ENCODE data around the gene BANF2. TPM values are rescaled to one million over a fixed set of nuclear protein-coding genes. Genes with fewer than 3 reads are reported as not detected.
"Not testable (repeated sequence)": the region's sequence is repeated elsewhere in the genome, so short reads cannot be mapped to it uniquely, and the experiment has no call there.

Gene BANF2
- total RNA-seq, 2 donors from 2014 or later, result not detected

DNA sequence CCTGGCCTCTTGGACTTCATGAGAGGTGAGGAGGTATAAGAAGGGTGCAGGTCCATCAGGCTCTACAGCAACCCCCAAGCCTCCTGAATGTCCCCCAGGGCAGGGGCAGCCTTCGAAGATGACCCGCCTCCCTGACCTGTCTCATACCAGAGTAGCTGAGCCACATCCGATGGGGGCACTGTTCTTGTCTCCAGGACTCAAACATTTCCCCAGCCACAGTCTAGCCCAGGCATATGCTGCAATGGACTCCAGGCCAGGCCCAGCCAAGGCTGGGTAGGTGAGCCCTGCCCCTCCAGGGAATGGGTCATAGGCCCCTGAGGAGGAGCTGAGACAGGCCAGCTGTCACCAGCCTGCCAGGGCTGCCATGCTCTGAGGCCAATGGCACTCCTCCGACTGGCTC lies 65.3 kb downstream of the BANF2 start:
- Histone ChIP-seq H3K36me3 (no peaks in the 10 kb centered on the region), H3K4me3 (no peak overlapping the region)
- DNase-seq (ENCODE audit: low spot score), result no peak

GRCh38 chr20:17765584-17765983 lies 65.8 kb downstream of the BANF2 start:
- TF ChIP-seq CTCF (IDR thresholded peaks at IDR 0.05), result no peak
- no peaks in the 10 kb centered on the region for H3K4me1 ChIP-seq
- no peak for DNase-seq (ENCODE audit: low spot score)
- H3K9me3 ChIP-seq, result no peaks in the 10 kb centered on the region
- H3K27me3 ChIP-seq, result no peaks in the 10 kb centered on the region
- H3K4me3 ChIP-seq, result no peak overlapping the region
- no peak overlapping the region for H3K27ac ChIP-seq
- no peaks in the 10 kb centered on the region for H3K36me3 ChIP-seq

More for the DNA sequence above, 65.3 kb downstream of the BANF2 start:
- no peak for TF ChIP-seq CTCF (IDR thresholded peaks at IDR 0.05)
- Histone ChIP-seq H3K4me1 (no peaks in the 10 kb centered on the region), H3K27me3 (no peaks in the 10 kb centered on the region), H3K27ac (no peak overlapping the region), H3K9me3 (no peaks in the 10 kb centered on the region)

DNA sequence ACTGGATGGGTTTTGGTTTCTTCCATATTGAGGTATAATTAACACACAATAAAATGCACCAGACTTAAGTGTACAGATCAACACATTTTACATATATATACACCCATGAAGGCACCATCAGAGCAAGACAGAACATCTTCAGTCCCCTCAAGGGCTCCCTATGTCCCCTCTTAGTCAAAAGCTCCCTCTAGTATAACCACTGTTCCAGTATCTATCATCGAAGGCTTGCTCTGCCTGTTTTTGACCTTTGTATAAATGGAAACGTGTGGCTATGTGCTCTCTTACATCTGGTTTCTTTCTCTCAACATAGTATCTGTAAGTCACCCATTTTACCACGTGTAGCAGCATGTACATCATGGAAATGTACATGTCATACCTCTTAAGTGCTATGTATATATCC lies 66.5 kb downstream of the BANF2 start:
- no peaks in the 10 kb centered on the region for H3K27me3 ChIP-seq
- no peaks in the 10 kb centered on the region for H3K36me3 ChIP-seq
- TF ChIP-seq CTCF (IDR thresholded peaks at IDR 0.05), result no peak
- DNase-seq (ENCODE audit: low spot score), result no peak
- H3K4me3 ChIP-seq, result no peak overlapping the region
- H3K27ac ChIP-seq, result no peak overlapping the region
- no peaks in the 10 kb centered on the region for H3K9me3 ChIP-seq
- no peaks in the 10 kb centered on the region for H3K4me1 ChIP-seq

DNA sequence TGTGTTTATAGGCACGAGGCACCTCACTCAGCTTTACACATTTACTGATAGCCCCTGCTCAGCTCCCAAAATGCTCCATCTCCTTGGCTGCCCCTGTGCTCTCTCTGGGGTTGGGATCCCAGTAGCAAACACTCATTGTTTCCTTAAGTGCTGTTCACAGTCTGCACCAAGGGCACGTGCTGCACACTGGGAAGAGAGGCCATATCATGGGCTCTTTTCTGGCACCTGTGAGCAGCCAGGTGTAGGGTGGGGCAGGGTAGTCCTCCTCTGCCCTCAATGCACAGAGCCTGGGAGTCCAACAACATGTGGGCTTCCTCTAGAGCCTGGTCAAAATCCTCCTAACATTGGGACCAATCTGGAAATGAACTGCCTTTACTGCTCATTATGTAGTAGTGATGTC lies 67.9 kb downstream of the BANF2 start:
- Histone ChIP-seq H3K36me3 (no peaks in the 10 kb centered on the region), H3K4me1 (no peaks in the 10 kb centered on the region), H3K27ac (no peak overlapping the region), H3K27me3 (no peaks in the 10 kb centered on the region), H3K4me3 (no peak overlapping the region), H3K9me3 (no peaks in the 10 kb centered on the region)
- DNase-seq (ENCODE audit: low spot score), result no peak
- no peak for TF ChIP-seq CTCF (IDR thresholded peaks at IDR 0.05)

GRCh38 chr20:17768271-17768670 lies 68.5 kb downstream of the BANF2 start:
- H3K27ac ChIP-seq, result no peak overlapping the region
- no peak overlapping the region for H3K4me3 ChIP-seq
- no peak for TF ChIP-seq CTCF (IDR thresholded peaks at IDR 0.05)
- H3K36me3 ChIP-seq, result no peaks in the 10 kb centered on the region
- no peaks in the 10 kb centered on the region for H3K27me3 ChIP-seq
- H3K4me1 ChIP-seq, result no peaks in the 10 kb centered on the region
- DNase-seq (ENCODE audit: low spot score), result no peak
- no peaks in the 10 kb centered on the region for H3K9me3 ChIP-seq

- not testable (repeated sequence) for H3K36me3 ChIP-seq; DNase-seq (ENCODE audit: low spot score); H3K27me3 ChIP-seq; H3K9me3 ChIP-seq; H3K4me3 ChIP-seq; H3K4me1 ChIP-seq; H3K27ac ChIP-seq
Measured at GRCh38 chr20:17769716-17770115, 70.0 kb downstream of the BANF2 start.

Data from right atrium auricular region (tissue), 2 donors.